ENCODE data around the gene BCAN.

BCAN gene

GRCh38 chr1:156663178-156663577 lies 21.3 kb downstream of the BCAN start:
- no peak for DNase-seq

- DNase-seq: no peak
These were observed 22.3 kb downstream of the BCAN start for GRCh38 chr1:156664046-156664766.

DNA sequence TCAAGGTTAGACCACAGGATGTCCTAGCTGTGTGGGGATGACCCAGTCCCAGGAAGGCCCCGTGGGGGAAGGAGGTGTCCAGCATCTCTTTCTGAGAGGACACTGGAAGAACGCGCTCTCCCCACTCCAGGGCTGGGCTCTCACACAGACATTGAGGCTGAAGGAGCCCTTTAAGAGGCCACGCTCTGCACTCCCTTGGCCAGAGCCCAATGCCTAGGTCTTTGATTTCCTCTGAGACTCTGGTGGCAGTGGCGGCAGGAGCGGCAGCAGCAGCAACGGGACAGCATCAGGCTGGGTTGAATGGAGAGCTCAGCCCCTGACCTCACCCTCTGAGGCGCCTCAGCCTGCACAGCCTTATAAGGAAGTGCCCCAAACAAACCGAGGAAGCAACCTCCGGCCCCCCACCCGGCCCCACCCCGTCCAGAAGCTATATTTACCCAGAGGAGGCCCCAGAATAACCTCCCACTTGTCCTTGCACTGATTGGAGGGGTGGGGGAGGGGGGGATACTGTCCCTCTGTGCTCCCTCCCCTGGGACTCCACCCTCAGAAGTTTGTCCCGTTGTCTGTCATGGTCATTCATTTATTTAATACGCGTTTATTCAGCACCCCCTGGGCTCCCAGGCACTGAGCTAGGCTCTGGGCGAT lies 23.0 kb downstream of the BCAN start:
- no peak for DNase-seq

DNA sequence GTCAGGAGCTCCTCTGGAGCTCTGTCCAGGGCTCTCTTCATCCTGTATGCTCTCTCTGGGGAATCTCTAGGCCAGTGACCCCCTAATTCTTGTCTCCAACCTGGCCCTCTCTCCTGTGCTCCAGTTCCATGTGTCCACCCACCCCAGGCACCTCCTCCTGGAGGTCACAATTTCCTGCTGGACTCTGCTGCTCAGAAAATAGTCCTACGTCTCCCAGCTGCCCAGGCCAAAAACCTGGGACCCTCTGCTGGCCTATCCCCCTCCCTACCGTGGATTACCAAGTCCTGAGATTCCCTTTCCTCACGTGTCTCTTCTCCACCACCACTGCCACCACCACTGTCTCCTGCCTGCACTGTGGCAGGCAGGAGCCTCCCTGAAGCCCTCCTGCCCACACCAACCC lies 23.6 kb downstream of the BCAN start:
- DNase-seq: no peak

GRCh38 chr1:156666862-156667609 lies 25.1 kb downstream of the BCAN start:
- DNase-seq: no peak

GRCh38 chr1:156667610-156667967 lies 25.7 kb downstream of the BCAN start:
- DNase-seq: no peak

DNA sequence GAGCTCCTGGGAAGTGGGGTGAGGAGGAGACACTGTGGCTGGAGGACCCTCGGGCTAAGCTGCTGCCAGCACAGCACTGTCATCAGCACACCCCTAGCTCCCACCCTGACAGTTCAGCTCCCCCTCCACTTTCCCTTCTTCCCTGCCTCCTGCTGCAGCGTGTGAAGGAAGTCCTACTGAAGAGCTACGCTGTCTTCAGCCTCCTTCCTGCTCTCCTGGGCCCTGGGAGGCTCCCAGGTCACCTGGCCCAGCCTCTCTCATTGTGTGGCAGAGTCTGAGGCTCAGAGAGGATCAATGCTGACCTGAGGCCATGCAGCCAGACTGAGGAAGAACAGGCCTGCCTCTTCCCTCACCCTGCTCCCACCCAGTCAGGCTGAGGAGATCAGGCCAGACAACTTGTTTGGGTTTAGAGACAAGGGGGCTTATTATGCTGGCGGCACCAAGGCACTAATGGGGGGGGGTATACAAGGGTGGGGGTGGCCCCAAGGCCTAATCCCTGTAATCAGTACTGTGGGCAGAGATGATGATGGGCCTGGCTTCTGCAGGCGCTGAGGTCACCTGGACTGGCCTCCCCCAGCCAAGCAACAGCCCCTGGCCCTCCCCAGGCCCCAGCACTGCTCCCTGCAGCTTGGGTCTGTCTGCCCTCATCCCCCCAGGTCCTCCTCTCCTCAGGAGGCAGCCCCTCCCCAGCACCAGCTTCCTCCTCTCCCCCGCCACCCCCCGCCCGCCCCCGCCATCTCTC lies 26.2 kb downstream of the BCAN start:
- no peak for DNase-seq

- no peak for DNase-seq
These were observed 27.1 kb downstream of the BCAN start for GRCh38 chr1:156668801-156669637.

DNA sequence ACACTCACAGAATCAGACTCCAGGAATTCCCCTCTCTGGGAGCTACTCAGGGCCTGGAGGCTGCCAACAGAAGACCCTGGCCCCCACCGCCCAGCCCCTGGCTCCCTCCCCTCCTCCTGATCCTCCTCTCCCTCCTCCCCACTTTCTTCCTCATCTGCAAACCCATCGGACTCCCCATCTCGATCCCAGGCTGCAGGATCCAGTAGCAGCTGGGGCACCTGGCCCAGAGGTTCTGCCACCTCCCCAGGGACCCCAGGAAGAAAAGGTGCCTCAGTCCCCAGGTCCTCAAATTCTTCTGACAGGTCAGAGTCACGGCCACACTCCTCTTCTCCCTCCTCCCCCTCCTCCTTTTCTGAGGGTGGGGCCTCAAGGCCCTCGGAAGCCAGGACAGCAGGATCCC lies 27.9 kb downstream of the BCAN start:
- DNase-seq: no peak

DNA sequence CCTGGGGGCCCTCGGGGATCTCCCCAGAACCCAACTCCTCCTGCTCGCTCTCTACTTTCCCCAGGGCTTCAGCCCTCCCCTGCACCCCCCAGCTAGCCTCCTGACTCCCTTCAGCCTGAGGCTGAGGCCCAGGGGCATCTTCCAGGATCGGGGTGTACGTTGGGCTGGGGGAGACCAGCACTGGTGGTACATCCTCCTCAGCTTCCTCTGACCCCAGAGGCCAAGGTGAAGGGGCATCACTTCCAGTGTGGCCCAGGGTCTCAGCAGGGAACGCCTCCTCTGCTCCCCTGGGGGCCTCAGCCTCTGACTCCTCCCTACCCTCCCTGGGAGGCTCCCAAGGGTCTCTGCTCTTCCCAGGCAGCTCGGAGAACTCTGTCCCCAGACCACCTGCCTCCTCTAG lies 28.4 kb downstream of the BCAN start:
- no peak for DNase-seq

GRCh38 chr1:156670791-156671190 lies 28.9 kb downstream of the BCAN start:
- DNase-seq: no peak

DNA sequence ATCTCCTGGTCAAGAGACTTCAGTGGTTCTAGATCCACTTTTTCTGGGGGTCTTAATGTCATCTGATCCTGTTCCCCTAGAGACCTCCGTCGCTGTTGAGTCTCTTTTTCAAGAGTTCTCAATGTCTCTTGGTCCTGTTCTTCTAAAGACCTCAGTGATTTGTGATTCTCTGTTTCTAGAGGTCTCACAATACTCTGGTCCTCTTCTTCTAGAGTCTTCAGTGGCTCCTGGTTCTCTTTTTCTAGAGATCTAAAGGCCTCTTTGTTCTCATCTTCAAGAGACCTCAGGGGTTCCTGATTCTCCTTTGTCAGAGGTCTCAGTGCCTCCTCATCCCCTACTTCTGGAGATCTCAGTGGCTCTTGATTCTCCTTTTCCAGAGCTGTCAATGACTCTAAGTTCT lies 29.9 kb downstream of the BCAN start:
- no peak for DNase-seq

GRCh38 chr1:156673387-156674121 lies 31.6 kb downstream of the BCAN start:
- no peak for DNase-seq

GRCh38 chr1:156675210-156676113 lies 33.5 kb downstream of the BCAN start:
- DNase-seq: no peak

DNA sequence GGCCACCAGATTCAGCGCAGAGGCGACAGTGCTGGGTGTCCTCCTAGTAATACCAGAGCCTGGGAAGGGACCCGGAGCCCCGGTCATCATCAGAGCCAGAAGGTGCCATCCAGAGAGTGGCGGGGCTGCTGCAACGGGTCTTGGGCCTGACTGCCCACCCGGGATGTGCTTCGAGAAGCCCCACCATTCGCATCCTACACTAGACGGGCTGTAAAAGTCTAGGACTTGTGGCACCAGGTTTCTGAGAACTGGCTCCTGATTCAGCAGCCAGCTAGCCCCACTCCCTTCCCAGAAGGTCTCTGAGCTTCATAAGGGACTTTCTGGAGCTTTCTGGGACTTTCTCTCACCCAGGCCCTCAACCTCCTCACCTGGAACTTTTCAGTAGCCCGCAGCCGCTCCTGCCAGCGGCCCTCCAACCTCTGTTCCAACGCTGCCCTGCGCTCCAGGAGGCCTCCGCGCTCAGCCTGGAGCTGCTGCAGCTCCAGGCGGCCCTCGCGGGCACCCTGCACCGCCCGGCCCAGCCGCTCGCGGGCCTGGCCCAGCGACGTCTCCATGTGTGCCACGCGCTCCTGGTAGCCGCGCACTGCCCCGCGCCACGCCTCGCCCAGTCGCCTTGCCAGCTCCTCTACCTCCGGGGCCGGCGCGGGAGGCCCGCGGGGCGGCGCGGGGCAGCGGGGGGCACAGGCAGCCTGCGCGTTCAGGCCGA lies 34.4 kb downstream of the BCAN start:
- DNase-seq: no peak

DNA sequence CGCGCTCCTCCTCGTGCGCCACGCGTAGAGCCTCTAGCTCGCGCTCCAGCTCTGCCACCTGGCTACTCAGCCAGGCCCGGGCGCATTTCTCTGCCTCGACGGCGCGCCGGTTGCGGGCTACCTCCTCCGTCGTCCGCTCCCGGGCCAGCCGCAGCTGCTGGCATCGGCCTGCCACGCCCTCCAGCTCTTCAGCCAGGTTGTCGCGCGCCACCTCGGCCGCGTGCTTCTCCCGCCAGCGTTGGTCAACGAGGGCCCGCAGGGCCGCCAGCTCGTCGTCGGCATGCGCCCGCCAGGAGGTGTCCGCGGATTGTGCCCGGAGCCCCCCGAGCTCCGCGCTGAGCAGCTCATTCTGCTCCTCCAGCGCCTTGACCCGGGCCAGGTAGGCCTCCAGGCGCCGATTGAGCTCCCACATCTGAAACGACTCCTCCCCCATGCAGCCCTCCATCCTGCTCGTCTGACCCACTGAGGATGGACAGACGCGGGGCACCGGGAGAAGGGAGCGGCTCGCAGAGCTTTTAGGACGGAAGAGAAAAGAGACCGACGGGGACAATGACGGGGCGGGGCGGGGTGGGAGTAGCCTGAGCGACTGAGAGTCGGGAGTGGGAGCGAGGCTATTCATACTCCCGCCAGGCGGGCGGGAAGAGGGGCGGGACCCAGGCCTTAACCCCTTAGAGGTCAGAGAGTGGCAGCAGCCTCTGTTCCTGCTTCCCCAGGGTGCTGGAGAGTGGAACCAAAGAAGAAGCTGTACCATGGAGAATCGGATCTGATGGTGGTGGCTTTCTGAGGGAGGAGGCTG lies 35.1 kb downstream of the BCAN start, which contains the start of gene NES:
Gene NES (minus strand): TSS at position 588 of the 796 bp plus-strand sequence. CDS start 143 bp downstream, at position 445.
- no peak for DNase-seq

- peak; percentile 20 for DNase-seq
These were observed 36.0 kb downstream of the BCAN start for GRCh38 chr1:156677616-156678596.

DNA sequence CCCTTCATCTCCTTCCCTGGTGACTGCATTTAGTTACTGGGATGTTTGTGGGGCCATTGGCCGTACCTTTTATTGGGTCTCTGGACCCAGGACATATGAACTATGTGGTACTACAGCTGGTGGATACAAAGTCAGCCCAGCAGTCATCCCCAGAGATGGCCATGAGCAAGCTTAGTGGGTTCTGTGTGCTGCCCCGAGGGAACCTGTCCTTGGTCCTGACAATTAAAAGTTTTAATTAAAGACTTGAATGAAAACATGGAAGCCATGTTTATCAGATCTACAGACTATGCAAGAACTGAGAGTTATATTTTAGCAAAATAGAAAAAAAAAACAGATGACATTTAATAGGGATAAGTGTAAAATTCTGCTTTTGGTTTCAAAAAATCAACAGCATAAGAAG lies 38.1 kb downstream of the BCAN start:
- no peak for DNase-seq

Data from GF-D8 (cell line).